Activated CD4-positive, alpha-beta T cell treated with anti-CD3 and anti-CD28 coated beads for 4 hours (primary cell): Measurements from ENCODE around the gene ELF5.

Experiments
- DNase-seq, 2 donors: peaks; one replicate each; pipeline ENCODE4 v3.0.0-alpha.2; 2020

The ELF5 gene

GRCh38 chr11:34448223-34448994, 65.2 kb downstream of the ELF5 start:
- DNase-seq = no peak

- DNase-seq = no peak
These were observed 66.5 kb downstream of the ELF5 start for GRCh38 chr11:34447044-34447443.

- DNase-seq = no peak
These were observed 67.2 kb downstream of the ELF5 start for GRCh38 chr11:34446386-34446785.

GRCh38 chr11:34445956-34446355, 67.6 kb downstream of the ELF5 start:
- no peak for DNase-seq

GRCh38 chr11:34444428-34444827, 69.2 kb downstream of the ELF5 start:
- no peak for DNase-seq

GRCh38 chr11:34443136-34443535, 70.5 kb downstream of the ELF5 start:
- DNase-seq = no peak

GRCh38 chr11:34441814-34442213, 71.8 kb downstream of the ELF5 start:
- no peak for DNase-seq

- no peak for DNase-seq
These were observed 73.9 kb downstream of the ELF5 start for GRCh38 chr11:34439610-34440198.

- DNase-seq = peak; percentile 97 to 98
These were observed 74.8 kb downstream of the ELF5 start, which contains the start of gene CAT for GRCh38 chr11:34438529-34439507. CAT (plus strand) TSS chr11:34438934; CDS start chr11:34439014, 80 bp downstream.

GRCh38 chr11:34437224-34438125, 76.1 kb downstream of the ELF5 start:
- no peak for DNase-seq

GRCh38 chr11:34433899-34434298, 79.7 kb downstream of the ELF5 start:
- DNase-seq = no peak

- no peak for DNase-seq
These were observed 80.8 kb downstream of the ELF5 start for GRCh38 chr11:34432822-34433221.

GRCh38 chr11:34431979-34432378, 81.6 kb downstream of the ELF5 start:
- DNase-seq = no peak
